H1 (cell line): ENCODE data around the gene MEGF9. TPM values are rescaled to one million over a fixed set of nuclear protein-coding genes. Genes with fewer than 3 reads are reported as not detected.

Experiments
- CHD7 ChIP-seq: fragments of 300-600 bp; sonication (generic); IDR thresholded peaks from 2 replicates; pipeline ENCODE4 v1.7.1; 2012; ENCODE audit warnings: low read length, moderate library complexity, mild to moderate bottlenecking, inconsistent platforms; ENCODE audit not compliant: insufficient replicate concordance
- RXRA ChIP-seq: IDR thresholded peaks from 2 replicates; pipeline ENCODE4 v1.6.1; 2011; ENCODE audit warnings: low read depth, mild to moderate bottlenecking, low read length, moderate library complexity; ENCODE audit not compliant: insufficient read depth
- SIX5 ChIP-seq: IDR thresholded peaks from 2 replicates; pipeline ENCODE4 v1.6.1; 2011; ENCODE audit warnings: mild to moderate bottlenecking, low read depth, low read length
- TBP ChIP-seq: IDR thresholded peaks from 2 replicates; pipeline ENCODE4 v1.6.1; 2011; ENCODE audit warnings: low read depth, low read length, improper control_type of control experiment
- polyA plus RNA-seq, 7 experiments: library from polyadenylated mRNA; depleted of rRNA in 3 of 7; stranded (reverse) in 5 of 7; unstranded in 2 of 7; fragments of >200 nt in 5 of 7; fragments of 200-250 nt in 2 of 7; gene quantifications; 1 replicate in 5 of 7; 2 replicates in 1 of 7; 4 replicates in 1 of 7; pipeline versions ENCODE4 v1.2.1 to v1.2.3, GENCODE V29; 2011 to 2013; ENCODE audit warnings: missing spikeins in 2 of 7, mixed read lengths in 2 of 7
- total RNA-seq: library from RNA; stranded (reverse); fragmentation: NEBNext Ultra II Directional; extraction: Animal tissue kit (Norgen Biotek cat#: 25700); gene quantifications from 2 replicates; pipeline ENCODE4 v1.2.1, GENCODE V29; 2021

Gene MEGF9
- total and polyA plus RNA-seq, 2 of the 8 experiments (the other 6 are each of a cell fraction or from before 2014, with no cell fraction given): 0.45 to 1.8 TPM

DNA sequence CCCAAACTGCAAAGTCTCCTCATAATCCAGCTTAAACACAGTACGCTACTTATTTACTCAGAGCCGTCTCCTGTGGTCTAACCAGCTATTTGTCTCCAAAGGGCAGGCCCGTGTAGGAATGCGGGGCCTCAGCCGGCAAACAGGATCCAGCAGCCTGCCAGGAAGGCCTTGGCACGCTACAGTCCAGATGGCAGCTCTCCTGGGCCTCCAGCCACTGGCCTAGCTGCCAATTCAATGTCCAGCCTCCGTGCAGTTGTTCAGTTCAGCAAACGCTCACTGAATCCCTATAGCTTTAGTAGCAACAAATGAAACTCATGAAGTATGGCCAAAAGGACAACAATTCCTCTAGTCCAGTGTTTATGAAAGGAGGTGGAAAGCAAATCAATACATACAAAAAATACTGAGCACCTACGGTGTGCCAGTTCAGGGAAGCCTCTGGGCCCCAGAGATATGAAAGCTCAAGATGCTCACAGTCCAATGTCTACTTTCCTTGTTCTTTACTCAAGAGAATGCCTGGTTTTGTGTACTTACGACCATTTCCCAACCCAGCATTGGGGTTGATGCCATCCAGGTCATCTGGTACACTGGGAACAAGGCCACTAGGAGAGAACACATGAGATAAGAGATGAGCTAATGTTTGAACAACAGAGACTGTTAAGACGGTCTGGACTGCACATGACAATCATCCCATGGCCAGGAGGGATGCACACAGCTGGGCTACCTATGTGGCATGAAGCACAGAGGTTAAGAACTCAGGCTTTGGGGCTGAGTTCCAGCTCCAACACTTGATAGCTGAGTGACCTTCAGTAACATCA is 142.6 kb downstream of the MEGF9 start (continued):
- TF ChIP-seq CHD7 (no peak), SIX5 (no peak), TBP (no peak), RXRA (no peak)
